Stomach smooth muscle (tissue), 2 donors: ENCODE measurements around the gene TCHH.
"Not testable (repeated sequence)": the region's sequence is repeated elsewhere in the genome, so short reads cannot be mapped to it uniquely, and the experiment has no call there.

Source experiments
- H3K27ac ChIP-seq: one replicate; pipeline ENCODE4 v1.7.0; 2013; ENCODE audit warnings: mild to moderate bottlenecking, low read length, inconsistent platforms
- H3K27me3 ChIP-seq, 2 donors: one replicate each; pipeline ENCODE4 v1.7.0; 2013; ENCODE audit warnings: low read length in 2 of 2; ENCODE audit not compliant: insufficient read depth in 2 of 2, control insufficient read depth in 1 of 2
- H3K36me3 ChIP-seq, 2 donors: one replicate each; pipeline ENCODE4 v1.7.0; 2013; ENCODE audit warnings: low read length in 2 of 2; ENCODE audit not compliant: control insufficient read depth in 2 of 2, insufficient read depth in 2 of 2
- H3K4me1 ChIP-seq: one replicate; pipeline ENCODE4 v1.7.0; 2013; ENCODE audit warnings: low read length; ENCODE audit not compliant: control insufficient read depth, insufficient read depth
- H3K4me3 ChIP-seq, 2 donors: one replicate each; pipeline ENCODE4 v1.7.0; 2013; ENCODE audit warnings: low read length in 2 of 2
- H3K9ac ChIP-seq, 2 donors: one replicate each; pipeline ENCODE4 v1.7.0; 2013; ENCODE audit warnings: low read length in 2 of 2, mild to moderate bottlenecking in 1 of 2
- H3K9me3 ChIP-seq, 2 donors: one replicate each; pipeline ENCODE4 v1.7.0; 2013; ENCODE audit warnings: low read length in 2 of 2; ENCODE audit not compliant: control insufficient read depth in 2 of 2
- donor health status: healthy.
- donor health status: Pancreatic carcinoma.

The TCHH gene

GRCh38 chr1:152104854-152105253 is 10.4 kb downstream of the TCHH start:
- H3K27me3 ChIP-seq, result peaks cover 50 to 55% of the 10 kb centered on the region in 2 donors
- H3K9ac ChIP-seq, result no peak overlapping the region
- peaks cover 8% of the 10 kb centered on the region for H3K4me1 ChIP-seq
- H3K4me3 ChIP-seq, result no peak overlapping the region
- H3K36me3 ChIP-seq, result no peaks in the 10 kb centered on the region
- H3K9me3 ChIP-seq, result peaks cover 0 to 12% of the 10 kb centered on the region in 2 donors
- no peak overlapping the region for H3K27ac ChIP-seq

- H3K4me1 ChIP-seq, result no peaks in the 10 kb centered on the region
- H3K9me3 ChIP-seq, result peaks cover 0 to 13% of the 10 kb centered on the region in 2 donors
- H3K9ac ChIP-seq, result no peak overlapping the region
- no peak overlapping the region for H3K4me3 ChIP-seq
- no peaks in the 10 kb centered on the region for H3K36me3 ChIP-seq
- peaks cover 4 to 5% of the 10 kb centered on the region in 2 donors for H3K27me3 ChIP-seq
- no peak overlapping the region for H3K27ac ChIP-seq
These were observed 18.3 kb downstream of the TCHH start for GRCh38 chr1:152096931-152097330.

DNA sequence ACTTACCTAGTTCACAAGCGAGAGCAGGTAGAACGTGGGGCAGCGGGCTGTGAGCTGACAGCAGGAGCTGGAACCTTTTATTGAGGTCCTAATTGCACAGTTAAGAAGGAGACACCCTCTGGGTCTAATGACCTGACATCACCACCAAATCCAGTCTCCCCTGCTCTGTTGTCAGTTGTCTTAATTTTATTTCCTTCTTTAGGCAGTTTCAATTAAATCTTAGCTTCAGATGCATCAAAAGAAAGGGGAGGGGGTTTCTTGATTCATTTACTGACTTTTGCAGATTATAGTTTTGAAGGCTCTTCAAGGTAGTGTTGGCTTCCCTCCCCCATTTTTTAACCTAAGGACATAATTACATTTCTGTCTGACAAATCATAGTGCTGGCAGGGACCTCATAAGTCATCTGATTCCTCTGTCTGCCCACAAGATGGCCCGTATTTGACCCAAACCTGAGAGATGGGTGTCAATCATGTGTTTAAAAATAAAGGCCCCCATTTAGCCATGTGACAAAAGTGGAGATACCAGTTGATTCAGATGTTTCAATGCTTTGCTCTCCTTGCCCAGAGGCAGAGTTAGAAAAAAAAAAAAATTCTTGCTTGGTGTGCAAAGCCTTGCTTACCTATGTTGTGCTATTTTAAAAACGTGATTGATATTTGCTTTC is 26.1 kb downstream of the TCHH start, which contains the start of gene TCHHL1:
Gene TCHHL1 (minus strand): TSS at position 51 of the 661 bp plus-strand sequence. CDS start 921 bp downstream, outside the sequence.
- H3K27ac ChIP-seq, result no peak within 1 kb of the TSS
- H3K9ac ChIP-seq, result no peak within 1 kb of the TSS
- H3K4me3 ChIP-seq, result no peak within 1 kb of the TSS
- no peaks in the 10 kb centered on the region for H3K4me1 ChIP-seq
- H3K36me3 ChIP-seq, result no peaks in the 10 kb centered on the region
- H3K9me3 ChIP-seq, result peaks cover 0 to 5% of the 10 kb centered on the region in 2 donors
- peaks cover 4 to 7% of the 10 kb centered on the region in 2 donors for H3K27me3 ChIP-seq

DNA sequence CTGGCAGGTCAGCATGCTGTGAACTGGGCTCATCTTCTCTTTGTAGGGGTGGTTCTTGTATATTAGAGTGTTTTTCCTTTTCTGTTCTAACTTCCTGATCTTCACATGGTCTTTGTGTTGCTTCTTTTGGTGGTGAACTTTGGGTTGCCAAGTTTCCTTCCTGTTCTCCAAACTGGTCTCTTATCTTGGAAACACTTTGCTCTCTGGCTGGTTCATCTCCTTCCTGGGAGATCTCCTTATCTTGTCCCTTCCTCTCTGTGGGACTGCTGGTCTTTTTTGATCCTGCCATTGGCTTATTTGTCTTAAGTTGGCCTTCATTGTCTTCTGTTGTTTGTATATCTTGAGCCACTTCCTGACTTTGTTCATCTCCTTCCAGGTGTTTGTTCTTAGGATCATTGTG is 28.5 kb downstream of the TCHH start:
- H3K27ac ChIP-seq, result no peak overlapping the region
- H3K9me3 ChIP-seq, result no peaks in the 10 kb centered on the region

DNA sequence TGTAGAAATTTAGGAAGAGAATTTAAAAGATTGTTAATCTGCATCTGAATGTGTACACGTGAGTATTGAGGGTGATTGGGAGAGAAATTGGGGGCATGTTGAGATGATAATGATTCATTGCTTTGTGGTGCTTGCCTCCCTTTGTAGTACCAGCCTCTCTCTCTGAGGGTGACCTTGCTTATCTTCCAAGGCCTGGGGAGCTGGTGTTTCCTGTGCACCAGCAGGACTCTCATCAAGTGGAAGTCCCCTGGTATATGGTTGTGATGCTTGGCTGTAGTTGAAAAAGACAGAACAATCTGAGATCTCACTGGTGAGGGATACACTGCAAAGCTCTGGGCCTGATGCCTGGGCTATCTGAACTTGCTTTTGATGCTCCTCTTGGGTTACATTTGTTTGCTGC is 30.4 kb downstream of the TCHH start:
- Histone ChIP-seq H3K4me1 (no peaks in the 10 kb centered on the region), H3K9me3 (no peaks in the 10 kb centered on the region), H3K27ac (no peak overlapping the region), H3K27me3 (peaks cover 4 to 7% of the 10 kb centered on the region in 2 donors), H3K9ac (no peak overlapping the region), H3K4me3 (no peak overlapping the region), H3K36me3 (no peaks in the 10 kb centered on the region)

More for the DNA sequence above, 28.5 kb downstream of the TCHH start:
- H3K36me3 ChIP-seq, result no peaks in the 10 kb centered on the region
- no peak overlapping the region for H3K4me3 ChIP-seq
- H3K9ac ChIP-seq, result no peak overlapping the region
- no peaks in the 10 kb centered on the region for H3K4me1 ChIP-seq
- H3K27me3 ChIP-seq, result peaks cover 4 to 7% of the 10 kb centered on the region in 2 donors

- not testable (repeated sequence) for H3K9me3 ChIP-seq, H3K27ac ChIP-seq, H3K4me1 ChIP-seq, H3K36me3 ChIP-seq, H3K4me3 ChIP-seq, H3K9ac ChIP-seq, H3K27me3 ChIP-seq
These were observed 34.2 kb downstream of the TCHH start for GRCh38 chr1:152081026-152081425.

- not testable (repeated sequence) for H3K4me3 ChIP-seq, H3K4me1 ChIP-seq, H3K36me3 ChIP-seq, H3K27me3 ChIP-seq, H3K27ac ChIP-seq, H3K9ac ChIP-seq, H3K9me3 ChIP-seq
These were observed 34.8 kb downstream of the TCHH start for GRCh38 chr1:152080494-152080893.

GRCh38 chr1:152078831-152079441 is 36.3 kb downstream of the TCHH start:
- Histone ChIP-seq H3K9ac (no peak overlapping the region), H3K4me3 (no peak overlapping the region), H3K27me3 (peaks cover 0 to 3% of the 10 kb centered on the region in 2 donors), H3K36me3 (no peaks in the 10 kb centered on the region), H3K27ac (no peak overlapping the region), H3K4me1 (no peaks in the 10 kb centered on the region), H3K9me3 (no peaks in the 10 kb centered on the region)

- Histone ChIP-seq H3K27me3 (peaks cover 2 to 3% of the 10 kb centered on the region in 2 donors), H3K4me3 (no peak overlapping the region)
These were observed 42.9 kb downstream of the TCHH start for GRCh38 chr1:152072311-152072710.

GRCh38 chr1:152071123-152071522 is 44.1 kb downstream of the TCHH start:
- H3K27me3 ChIP-seq, result peaks cover under 1 to 4% of the 10 kb centered on the region in 2 donors
- H3K9me3 ChIP-seq, result no peaks in the 10 kb centered on the region
- no peak overlapping the region for H3K4me3 ChIP-seq
- H3K9ac ChIP-seq, result no peak overlapping the region
- no peak overlapping the region for H3K27ac ChIP-seq
- no peaks in the 10 kb centered on the region for H3K36me3 ChIP-seq
- no peaks in the 10 kb centered on the region for H3K4me1 ChIP-seq

More at GRCh38 chr1:152072311-152072710, 42.9 kb downstream of the TCHH start:
- no peaks in the 10 kb centered on the region for H3K36me3 ChIP-seq
- H3K4me1 ChIP-seq, result no peaks in the 10 kb centered on the region
- no peak overlapping the region for H3K27ac ChIP-seq
- H3K9ac ChIP-seq, result no peak overlapping the region
- H3K9me3 ChIP-seq, result no peaks in the 10 kb centered on the region

DNA sequence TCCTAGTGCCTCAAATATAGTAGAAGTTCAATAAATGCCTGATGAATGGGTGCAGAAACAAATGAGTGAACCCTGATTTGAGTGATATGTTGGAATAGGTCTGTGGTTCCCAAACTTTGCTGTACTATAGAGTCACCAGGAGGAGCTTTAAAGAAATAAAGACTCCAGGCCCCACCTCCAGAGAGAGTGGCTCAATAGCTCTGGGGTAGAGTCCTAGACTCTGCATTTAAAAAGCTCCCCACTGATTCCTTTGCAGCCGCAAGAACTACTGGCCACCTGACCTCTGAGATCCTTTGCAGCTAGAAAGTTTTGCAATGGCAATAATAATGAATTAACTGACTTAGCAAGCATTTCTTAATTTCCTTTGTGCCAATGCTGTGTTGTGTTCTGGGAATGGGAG is 47.3 kb downstream of the TCHH start:
- H3K4me1 ChIP-seq, result no peaks in the 10 kb centered on the region
- H3K9me3 ChIP-seq, result no peaks in the 10 kb centered on the region
- H3K9ac ChIP-seq, result no peak overlapping the region
- no peaks in the 10 kb centered on the region for H3K36me3 ChIP-seq
- peaks cover 0 to 4% of the 10 kb centered on the region in 2 donors for H3K27me3 ChIP-seq
- H3K27ac ChIP-seq, result no peak overlapping the region
- H3K4me3 ChIP-seq, result no peak overlapping the region
